Endothelial cell of umbilical vein (primary cell): Measurements from ENCODE around the gene SLC12A3. TPM values are rescaled to one million over a fixed set of nuclear protein-coding genes. Genes with fewer than 3 reads are reported as not detected.

Source experiments
- BruUV-seq: library from RNA; stranded (reverse); fragments of 400-500 nt; replicated peaks from 2 replicates; lab custom pipeline; 2021; lab: Mats Ljungman, UMichigan
- CTCF ChIA-PET: fragments of 300-600, 350-600 bp; sonication (Branson Sonifier 250); formaldehyde crosslinking; loops from one replicate; lab custom pipeline; 2021; ENCODE audit warnings: antibody characterized with exemption, inconsistent platforms; lab: Charles Lee
- POLR2A ChIA-PET: fragments of 300-600, 350-600 bp; sonication (Branson Sonifier 250); formaldehyde crosslinking; loops from one replicate; lab custom pipeline; 2021; ENCODE audit warnings: antibody characterized with exemption, inconsistent platforms; lab: Charles Lee
- DNase-seq: peaks from one replicate; pipeline ENCODE4 v3.0.0-alpha.2; 2011; ENCODE audit warnings: low read depth, low spot score
- FAIRE-seq: peaks from 2 replicates; lab custom pipeline; 2011; peaks lifted over from hg19 to GRCh38; lab: Jason Lieb, UNC
- H2AFZ ChIP-seq: 2 replicates; pipeline ENCODE4 v1.6.0; 2012; ENCODE audit warnings: low read depth, low read length, control low read depth, inconsistent platforms
- H3K27ac ChIP-seq: 2 replicates; pipeline ENCODE4 v1.5.1; 2011; ENCODE audit warnings: low read depth, mild to moderate bottlenecking, control low read depth, low read length, moderate library complexity; ENCODE audit not compliant: insufficient read depth
- H3K27me3 ChIP-seq, 2 experiments: 2 replicates each; pipeline versions ENCODE4 v1.6.0 to v1.6.1; 2011; ENCODE audit warnings: low read length in 2 of 2, mixed read lengths in 1 of 2; ENCODE audit not compliant: control insufficient read depth in 2 of 2, insufficient read depth in 2 of 2
- H3K36me3 ChIP-seq, 2 experiments: 2 replicates in 1 of 2; 3 replicates in 1 of 2; pipeline ENCODE4 v1.5.1; 2011; ENCODE audit warnings: low read length in 2 of 2, mild to moderate bottlenecking in 1 of 2, moderate library complexity in 1 of 2; ENCODE audit not compliant: control insufficient read depth in 2 of 2, insufficient read depth in 2 of 2; ENCODE audit errors: extremely low read depth in 1 of 2
- H3K4me1 ChIP-seq: 3 replicates; pipeline ENCODE4 v1.5.1; 2011; ENCODE audit warnings: mild to moderate bottlenecking, low read length; ENCODE audit not compliant: control insufficient read depth, insufficient read depth; ENCODE audit errors: extremely low read depth
- H3K4me2 ChIP-seq: 2 replicates; pipeline ENCODE4 v1.6.1; 2011; ENCODE audit warnings: low read length, control low read depth, mixed read lengths; ENCODE audit not compliant: insufficient read depth
- H3K4me3 ChIP-seq, 3 experiments: fragments of 200-600 bp in 1 of 3; sonication (generic), shearing (Covaris generic) in 1 of 3; replicated peaks in 1 of 3; 2 replicates each; pipeline ENCODE4 v1.5.1; 2011 to 2016; ENCODE audit warnings: control low read depth in 3 of 3, low read length in 3 of 3, mild to moderate bottlenecking in 2 of 3, inconsistent platforms in 1 of 3, low read depth in 1 of 3, moderate library complexity in 1 of 3; ENCODE audit not compliant: insufficient read depth in 1 of 3
- H3K79me2 ChIP-seq: 2 replicates; pipeline ENCODE4 v1.6.0; 2012; ENCODE audit warnings: low read length, inconsistent platforms; ENCODE audit not compliant: control insufficient read depth, insufficient read depth
- H3K9ac ChIP-seq: replicated peaks from 2 replicates; pipeline ENCODE3; 2011; ENCODE audit warnings: low read length, control low read depth; ENCODE audit not compliant: insufficient read depth; ENCODE audit errors: extremely low read depth
- H3K9me1 ChIP-seq: replicated peaks from 3 replicates; pipeline ENCODE4 v1.6.0; 2011; ENCODE audit warnings: mild to moderate bottlenecking, low read length; ENCODE audit not compliant: control insufficient read depth, insufficient read depth; ENCODE audit errors: extremely low read depth
- H3K9me3 ChIP-seq: replicated peaks from 2 replicates; pipeline ENCODE4 v1.5.1; 2012; ENCODE audit warnings: low read length, inconsistent platforms; ENCODE audit not compliant: control insufficient read depth, insufficient read depth
- H4K20me1 ChIP-seq: replicated peaks from 2 replicates; pipeline ENCODE3; 2011; ENCODE audit warnings: mild to moderate bottlenecking, low read length; ENCODE audit not compliant: control insufficient read depth, insufficient read depth; ENCODE audit errors: extremely low read depth
- CTCF ChIP-seq, 2 donors: IDR thresholded peaks; 1 replicate in 1 of 2; 2 replicates in 1 of 2; pipeline ENCODE4 v1.5.1; 2011; ENCODE audit warnings: low read length in 2 of 2, mild to moderate bottlenecking in 2 of 2, moderate library complexity in 2 of 2, control low read depth in 1 of 2, inconsistent platforms in 1 of 2, low read depth in 1 of 2; ENCODE audit not compliant: insufficient read depth in 1 of 2; ENCODE audit errors: extremely low read depth in 1 of 2
- FOS ChIP-seq: IDR thresholded peaks from 2 replicates; pipeline ENCODE4 v1.6.1; 2011; ENCODE audit warnings: mild to moderate bottlenecking, low read length, moderate library complexity, borderline replicate concordance; ENCODE audit not compliant: insufficient read depth
- JUN ChIP-seq: IDR thresholded peaks from 2 replicates; pipeline ENCODE4 v1.6.1; 2011; ENCODE audit warnings: borderline replicate concordance, low read depth; ENCODE audit not compliant: insufficient read length, insufficient read depth
- MYC ChIP-seq: IDR thresholded peaks from one replicate; pipeline ENCODE4 v1.6.1; 2011; ENCODE audit warnings: mild to moderate bottlenecking, low read depth, low read length
- POLR2AphosphoS5 ChIP-seq: IDR thresholded peaks from 2 replicates; pipeline ENCODE4 v1.6.1; 2012; ENCODE audit warnings: low read depth, mild to moderate bottlenecking, control low read depth, low read length, moderate library complexity; ENCODE audit not compliant: insufficient read depth
- dilution Hi-C: fragments of 300-500 bp; cut with MboI; formaldehyde crosslinking; loops from one replicate; pipeline ENCODE4 v1.15.0; 2019; ENCODE audit warnings: low sequenced_read_pairs; ENCODE audit not compliant: extremely low pct_ligation_motif_present
- intact Hi-C: fragments of 100-400 bp; cut with micrococcal nuclease; formaldehyde crosslinking; loops from one replicate; pipeline ENCODE4 v1.10.0; 2022
- polyA plus RNA-seq, 4 experiments: library from polyadenylated mRNA; depleted of rRNA in 3 of 4; stranded (reverse) in 3 of 4; unstranded in 1 of 4; fragments of >200 nt; gene quantifications; 2 replicates each; pipeline versions ENCODE4 v1.2.1 to v1.2.3, GENCODE V29; 2011 to 2012; ENCODE audit warnings: missing spikeins in 1 of 4
- total RNA-seq: library from RNA; stranded (reverse); gene quantifications from 2 replicates; pipeline ENCODE4 v1.2.3, GENCODE V29; 2021

SLC12A3 gene
- total and polyA plus RNA-seq, 2 donors (not counting 3 experiments of a cell fraction or from before 2014, with no cell fraction given): not detected

GRCh38 chr16:56895813-56896212 is 30.8 kb downstream of the SLC12A3 start:
- FAIRE-seq: no peak
- dilution Hi-C loops: no loop called here
- CTCF ChIA-PET: no interaction called here

GRCh38 chr16:56896244-56896643 is 31.2 kb downstream of the SLC12A3 start:
- no peak overlapping the region for H3K27ac ChIP-seq
- H4K20me1 ChIP-seq: no peaks in the 10 kb centered on the region
- H2AFZ ChIP-seq: no peak overlapping the region
- ChIA-PET POLR2A (no interaction called here), CTCF (no interaction called here)
- no peak overlapping the region for H3K4me2 ChIP-seq
- H3K79me2 ChIP-seq: no peaks in the 10 kb centered on the region
- no TSS peak for BruUV-seq
- no peaks in the 10 kb centered on the region for H3K9me1 ChIP-seq
- no peak overlapping the region for H3K9ac ChIP-seq
- no peaks in the 10 kb centered on the region for H3K36me3 ChIP-seq
- intact Hi-C loops (no loop called here), dilution Hi-C loops (no loop called here)
- DNase-seq (no peak), FAIRE-seq (no peak)
- TF ChIP-seq FOS (no peak), MYC (no peak), POLR2AphosphoS5 (no peak)
- H3K9me3 ChIP-seq: no peaks in the 10 kb centered on the region
- no peak overlapping the region for H3K4me3 ChIP-seq
- no peaks in the 10 kb centered on the region for H3K27me3 ChIP-seq
- H3K4me1 ChIP-seq: no peaks in the 10 kb centered on the region

More at GRCh38 chr16:56895813-56896212, 30.8 kb downstream of the SLC12A3 start:
- no peaks in the 10 kb centered on the region for H3K9me3 ChIP-seq
- no peaks in the 10 kb centered on the region for H3K27me3 ChIP-seq
- no peaks in the 10 kb centered on the region for H3K9me1 ChIP-seq
- DNase-seq: no peak
- H3K27ac ChIP-seq: no peak overlapping the region
- H4K20me1 ChIP-seq: no peaks in the 10 kb centered on the region
- no peak for TF ChIP-seq JUN
- no peak for TF ChIP-seq POLR2AphosphoS5
- TF ChIP-seq CTCF (IDR thresholded peaks at IDR 0.05; ENCODE audit: extremely low read depth in 1 of 2, insufficient read depth in 1 of 2, low read depth in 1 of 2, low read length in 2 of 2): no peak
- intact Hi-C loops: no loop called here
- POLR2A ChIA-PET: no interaction called here
- no peaks in the 10 kb centered on the region for H3K79me2 ChIP-seq
- no peak overlapping the region for H2AFZ ChIP-seq
- H3K4me3 ChIP-seq: no peak overlapping the region
- H3K9ac ChIP-seq: no peak overlapping the region
- no TSS peak for BruUV-seq
- no peak overlapping the region for H3K4me2 ChIP-seq
- no peaks in the 10 kb centered on the region for H3K36me3 ChIP-seq
- H3K4me1 ChIP-seq: no peaks in the 10 kb centered on the region
